HCT116 (cell line): Measurements from ENCODE around the gene ABHD17C. TPM values are rescaled to one million over a fixed set of nuclear protein-coding genes. Genes with fewer than 3 reads are reported as not detected.

Experiments
- ATAC-seq: fragments of 200-7000 bp; cut with Tn5 transposase; 2 replicates; pipeline ENCODE4 v1.9.1; 2020; ENCODE audit warnings: mild to moderate bottlenecking, moderate library complexity
- BruUV-seq: library from RNA; stranded (reverse); fragments of 400-500 nt; replicated peaks from 2 replicates; lab custom pipeline; 2021; lab: Mats Ljungman, UMichigan
- CTCF ChIA-PET: fragments of 300-600 bp; sonication (Branson Sonifier 250); formaldehyde crosslinking; loops from one replicate; lab custom pipeline; 2021; ENCODE audit warnings: antibody characterized with exemption; lab: Charles Lee
- POLR2A ChIA-PET: fragments of 300-600, 350-600 bp; sonication (Branson Sonifier 250); formaldehyde crosslinking; loops from one replicate; lab custom pipeline; 2021; ENCODE audit warnings: antibody characterized with exemption; lab: Charles Lee
- RAD21 ChIA-PET, 2 experiments: fragments of 300-600 bp; sonication (Branson Sonifier 250); formaldehyde crosslinking; loops; one replicate each; lab custom pipeline; 2023; ENCODE audit warnings: low total read pairs in 2 of 2; ENCODE audit not compliant: uncharacterized antibody in 2 of 2, unreplicated experiment in 2 of 2, low non-redundant PET in 1 of 2; lab: Charles Lee
- DNase-seq: peaks from one replicate; pipeline ENCODE4 v3.0.0-alpha.2; 2010; ENCODE audit warnings: low read depth, low spot score
- H2AFZ ChIP-seq: fragments of 200-600 bp; shearing (Covaris generic), sonication (generic); 2 replicates; pipeline ENCODE4 v1.6.1; 2017; ENCODE audit warnings: low read depth, mixed run types, mixed read lengths, antibody characterized with exemption, low read length; ENCODE audit not compliant: poor library complexity, severe bottlenecking
- H3K27ac ChIP-seq: 2 replicates; pipeline ENCODE4 v1.5.1; 2012; ENCODE audit warnings: low read depth, low read length
- H3K27me3 ChIP-seq: fragments of 200-600 bp; sonication (generic); 2 replicates; pipeline ENCODE4 v1.6.1; 2016; ENCODE audit warnings: mixed run types, low read length, mixed read lengths; ENCODE audit not compliant: insufficient read depth
- H3K36me3 ChIP-seq, 2 experiments: fragments of 200-500 bp in 1 of 2; fragments of 200-600 bp in 1 of 2; sonication (Bioruptor generic) in 1 of 2; sonication (generic) in 1 of 2; 2 replicates each; pipeline versions ENCODE4 v1.5.1 to v1.6.1; 2014 to 2016; ENCODE audit warnings: low read length in 2 of 2, inconsistent platforms in 1 of 2, mixed read lengths in 1 of 2, mixed run types in 1 of 2; ENCODE audit not compliant: insufficient read depth in 2 of 2, control insufficient read depth in 1 of 2
- H3K4me1 ChIP-seq, 2 experiments: fragments of 200-600 bp in 1 of 2; sonication (generic) in 1 of 2; 2 replicates each; pipeline versions ENCODE4 v1.5.1 to v1.6.1; 2012 to 2017; ENCODE audit warnings: low read length in 2 of 2, inconsistent platforms in 1 of 2, mild to moderate bottlenecking in 1 of 2, mixed read lengths in 1 of 2, mixed run types in 1 of 2, moderate library complexity in 1 of 2; ENCODE audit not compliant: insufficient read depth in 2 of 2, control insufficient read depth in 1 of 2
- H3K4me2 ChIP-seq: fragments of 200-600 bp; sonication (generic); 2 replicates; pipeline ENCODE4 v1.6.1; 2017; ENCODE audit warnings: mixed run types, low read length, mixed read lengths
- H3K4me3 ChIP-seq, 2 experiments: fragments of 200-600 bp in 1 of 2; sonication (generic) in 1 of 2; replicated peaks in 1 of 2; 2 replicates each; pipeline ENCODE4 v1.5.1; 2011 to 2016; ENCODE audit warnings: low read length in 2 of 2, control low read depth in 1 of 2, low read depth in 1 of 2, mild to moderate bottlenecking in 1 of 2, mixed read lengths in 1 of 2, mixed run types in 1 of 2
- H3K79me2 ChIP-seq: fragments of 200-600 bp; sonication (generic); 2 replicates; pipeline ENCODE4 v1.6.1; 2017; ENCODE audit warnings: mild to moderate bottlenecking, mixed run types, low read length, moderate library complexity, mixed read lengths; ENCODE audit not compliant: insufficient read depth
- H3K9ac ChIP-seq: fragments of 200-600 bp; sonication (generic); 2 replicates; pipeline ENCODE4 v1.6.1; 2016; ENCODE audit warnings: low read length, mixed read lengths
- H3K9me2 ChIP-seq: fragments of 200-600 bp; sonication (generic), shearing (Covaris generic); 2 replicates; pipeline ENCODE4 v1.6.1; 2017; ENCODE audit warnings: mixed run types, mild to moderate bottlenecking, moderate library complexity; ENCODE audit not compliant: insufficient read depth
- H3K9me3 ChIP-seq, 2 experiments: fragments of 200-500 bp in 1 of 2; fragments of 200-600 bp in 1 of 2; sonication (Bioruptor generic) in 1 of 2; sonication (generic) in 1 of 2; 2 replicates each; pipeline ENCODE4 v1.6.1; 2014 to 2017; ENCODE audit warnings: low read length in 2 of 2, mixed read lengths in 2 of 2, inconsistent platforms in 1 of 2, low read depth in 1 of 2, mild to moderate bottlenecking in 1 of 2, mixed run types in 1 of 2, moderate library complexity in 1 of 2; ENCODE audit not compliant: control insufficient read depth in 1 of 2, insufficient read depth in 1 of 2
- H4K20me1 ChIP-seq: fragments of 200-600 bp; sonication (generic), shearing (Covaris generic); 2 replicates; pipeline ENCODE4 v1.6.1; 2017; ENCODE audit warnings: mixed run types, mild to moderate bottlenecking, moderate library complexity; ENCODE audit not compliant: insufficient read depth
- CEBPB ChIP-seq: IDR thresholded peaks from 2 replicates; pipeline ENCODE4 v1.6.1; 2012; ENCODE audit warnings: low read depth
- EGR1 ChIP-seq: IDR thresholded peaks from 2 replicates; pipeline ENCODE4 v1.6.1; 2012; ENCODE audit warnings: low read depth
- ELF1 ChIP-seq: IDR thresholded peaks from 2 replicates; pipeline ENCODE4 v1.6.1; 2012; ENCODE audit warnings: low read depth, borderline replicate concordance
- EZH2 ChIP-seq: fragments of 200-600 bp; sonication (generic); IDR thresholded peaks from 2 replicates; pipeline ENCODE4 v1.6.1; 2017; ENCODE audit warnings: antibody characterized with exemption, mixed run types
- EZH2phosphoT487 ChIP-seq: fragments of 200-600 bp; IDR thresholded peaks from 2 replicates; pipeline ENCODE4 v1.6.1; 2018; ENCODE audit warnings: antibody characterized with exemption, borderline replicate concordance
- FOSL1 ChIP-seq: IDR thresholded peaks from 2 replicates; pipeline ENCODE4 v1.6.1; 2012; ENCODE audit warnings: low read depth
- JUND ChIP-seq: IDR thresholded peaks from 2 replicates; pipeline ENCODE4 v1.6.1; 2012
- MAX ChIP-seq: IDR thresholded peaks from 2 replicates; pipeline ENCODE4 v1.6.1; 2012
- POLR2A ChIP-seq: IDR thresholded peaks from 2 replicates; pipeline ENCODE4 v1.7.0; 2011; ENCODE audit warnings: borderline replicate concordance; ENCODE audit not compliant: insufficient read depth, insufficient read length; ENCODE audit errors: extremely low read depth
- RAD21 ChIP-seq: IDR thresholded peaks from 2 replicates; pipeline ENCODE4 v1.6.1; 2012; ENCODE audit warnings: low read depth, mild to moderate bottlenecking
- SIN3A ChIP-seq: IDR thresholded peaks from 2 replicates; pipeline ENCODE4 v1.6.1; 2012; ENCODE audit warnings: low read depth
- SP1 ChIP-seq: IDR thresholded peaks from 2 replicates; pipeline ENCODE4 v1.6.1; 2012; ENCODE audit warnings: low read depth
- SRF ChIP-seq: IDR thresholded peaks from 2 replicates; pipeline ENCODE4 v1.6.1; 2012; ENCODE audit warnings: low read depth
- TCF7L2 ChIP-seq: IDR thresholded peaks from 2 replicates; pipeline ENCODE4 v1.7.0; 2011; ENCODE audit warnings: borderline replicate concordance, inconsistent platforms; ENCODE audit not compliant: insufficient read depth, insufficient read length; ENCODE audit errors: extremely low read depth
- YY1 ChIP-seq: IDR thresholded peaks from 2 replicates; pipeline ENCODE4 v1.6.1; 2011; ENCODE audit warnings: low read length, low read depth, moderate library complexity, mild to moderate bottlenecking; ENCODE audit not compliant: insufficient replicate concordance; ENCODE audit errors: extremely low read depth
- ZFX ChIP-seq: fragments of 450-650 bp; IDR thresholded peaks from 2 replicates; pipeline ENCODE4 v1.6.1; 2017
- intact Hi-C: fragments of 100-400 bp; cut with micrococcal nuclease; formaldehyde crosslinking; loops from 2 replicates; pipeline ENCODE4 v1.10.0; 2022
- total RNA-seq: library from RNA; stranded (reverse); gene quantifications from one replicate; pipeline ENCODE4 v1.2.1, GENCODE V29; 2021; ENCODE audit not compliant: unreplicated experiment

ABHD17C gene
- total RNA-seq, 1 experiment from 2014 or later: 27.9 TPM

GRCh38 chr15:80732167-80732566 is 37.1 kb downstream of the ABHD17C start:
- Histone ChIP-seq H3K9me2 (no peaks in the 10 kb centered on the region), H3K79me2 (peaks cover 85% of the 10 kb centered on the region), H4K20me1 (no peaks in the 10 kb centered on the region), H3K9me3 (no peaks in the 10 kb centered on the region), H3K27me3 (no peaks in the 10 kb centered on the region), H3K36me3 (no peaks in the 10 kb centered on the region), H3K4me1 (no peaks in the 10 kb centered on the region), H2AFZ (no peak overlapping the region), H3K4me2 (no peak overlapping the region), H3K9ac (no peak overlapping the region), H3K4me3 (no peak overlapping the region), H3K27ac (no peak overlapping the region)
- ChIA-PET RAD21 (no interaction called here), CTCF (interaction anchor here (1.0 kb wide), 1 partner anchor 44 kb away, joined by 3 read pairs; no protein-coding TSS in a partner anchor), POLR2A (no interaction called here)
- intact Hi-C loops: no loop called here
- no peak for TF ChIP-seq EGR1
- no peak for TF ChIP-seq EZH2
- no TSS peak for BruUV-seq
- ATAC-seq (no peak), DNase-seq (no peak)

DNA sequence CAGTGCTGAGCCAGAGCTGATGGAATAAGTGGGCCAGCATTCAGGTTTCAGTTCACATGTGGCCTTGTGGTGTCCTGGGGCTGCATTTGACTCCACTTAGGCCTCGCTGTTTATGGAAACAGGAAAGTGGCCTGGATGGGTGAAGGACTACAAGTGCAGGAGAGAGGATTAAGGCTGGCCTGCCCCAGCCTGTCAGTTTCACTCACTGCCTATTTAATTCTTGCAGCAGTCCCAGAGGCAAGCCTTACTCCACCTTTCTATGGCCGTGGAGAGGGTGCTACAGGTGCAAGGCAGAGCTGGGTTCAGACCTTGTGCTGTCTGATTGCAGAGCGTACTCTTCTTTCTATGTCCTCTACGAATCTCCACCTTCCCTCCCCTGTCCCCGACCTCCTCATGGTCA is 37.7 kb downstream of the ABHD17C start:
- no TSS peak for BruUV-seq
- Histone ChIP-seq H3K9ac (no peak overlapping the region), H3K4me2 (no peak overlapping the region)
- no peak for TF ChIP-seq POLR2A
- no peak for TF ChIP-seq TCF7L2
- TF ChIP-seq CEBPB: no peak
- no peak for TF ChIP-seq ELF1
- no peak for TF ChIP-seq ZFX
- TF ChIP-seq RAD21: no peak
- no peak for TF ChIP-seq SIN3A
- no peak for TF ChIP-seq EGR1
- no peak for TF ChIP-seq SRF
- no peak for TF ChIP-seq FOSL1
- no peak for TF ChIP-seq YY1
- TF ChIP-seq MAX: no peak
- no peak for TF ChIP-seq EZH2phosphoT487
- no peak for TF ChIP-seq EZH2
- no peak for TF ChIP-seq JUND
- no peak for TF ChIP-seq SP1
- TF ChIP-seq, all 23 proteins: peak for 0
- ChIA-PET POLR2A (no interaction called here), RAD21 (no interaction called here), CTCF (no interaction called here)
- H3K4me1 ChIP-seq: no peaks in the 10 kb centered on the region
- peaks cover 84% of the 10 kb centered on the region for H3K79me2 ChIP-seq
- no peak overlapping the region for H3K4me3 ChIP-seq
- no peak overlapping the region for H2AFZ ChIP-seq
- H3K27ac ChIP-seq: no peak overlapping the region
- ATAC-seq (no peak), DNase-seq (no peak)
- H3K27me3 ChIP-seq: no peaks in the 10 kb centered on the region
- H3K9me2 ChIP-seq: no peaks in the 10 kb centered on the region
- H3K9me3 ChIP-seq: no peaks in the 10 kb centered on the region
- no peaks in the 10 kb centered on the region for H3K36me3 ChIP-seq
- intact Hi-C loops: no loop called here
- H4K20me1 ChIP-seq: no peaks in the 10 kb centered on the region
